Activated naive CD4-positive, alpha-beta T cell treated with anti-CD3 and anti-CD28 coated beads, Interleukin-2, amount 50 U/mL, for 72 hours (primary cell): ENCODE data around the gene VLDLR. TPM values are rescaled to one million over a fixed set of nuclear protein-coding genes. Genes with fewer than 3 reads are reported as not detected.

Source experiments
- ATAC-seq, 2 donors: fragments of 150-1000 bp; cut with Tn5 transposase; 2 replicates each; pipeline ENCODE4 v1.10.0; 2021; ENCODE audit warnings: mild to moderate bottlenecking in 2 of 2, moderate library complexity in 2 of 2
- DNase-seq, 2 donors: peaks; one replicate each; pipeline ENCODE4 v3.0.0; 2021 to 2022; ENCODE audit warnings: low spot score in 2 of 2
- H3K27ac Mint-ChIP-seq, 2 donors: one replicate each; pipeline ENCODE4 v1.8.0; 2022; ENCODE audit warnings: mild to moderate bottlenecking in 2 of 2, mixed read lengths in 2 of 2
- H3K36me3 Mint-ChIP-seq, 2 donors: one replicate each; pipeline ENCODE4 v1.8.0; 2022; ENCODE audit warnings: mixed read lengths in 2 of 2
- H3K9me3 Mint-ChIP-seq, 2 donors: one replicate each; pipeline ENCODE4 v1.8.0; 2022; ENCODE audit warnings: mixed read lengths in 2 of 2
- total RNA-seq, 2 donors: library from RNA; stranded (reverse); gene quantifications; one replicate each; pipeline ENCODE4 v1.2.3, GENCODE V29; 2022

VLDLR gene
- 10 to 100 TPM in 1 of 2 donors, under 1 TPM in 1; 0.98 to 11.9 TPM for total RNA-seq

- peak in 1 of 2 donors; percentile 48 for DNase-seq
- H3K27ac Mint-ChIP-seq = peak within 1 kb of the TSS; percentile 73 to 94
- ATAC-seq = peak; percentile 50 to 64
- H3K36me3 Mint-ChIP-seq = peaks cover 14 to 27% of the 10 kb centered on the region in 2 donors
- peaks cover 0 to 4% of the 10 kb centered on the region in 2 donors for H3K9me3 Mint-ChIP-seq
Observed at GRCh38 chr9:2621722-2622460, at the start of gene VLDLR. Gene VLDLR (plus strand): TSS chr9:2621787. CDS start chr9:2622190, 403 bp downstream.

- no peaks in the 10 kb centered on the region for H3K9me3 Mint-ChIP-seq
- DNase-seq = no peak
- no peak overlapping the region for H3K27ac Mint-ChIP-seq
Observed at GRCh38 chr9:2574203-2574602, 47.4 kb upstream of the VLDLR start.

DNA sequence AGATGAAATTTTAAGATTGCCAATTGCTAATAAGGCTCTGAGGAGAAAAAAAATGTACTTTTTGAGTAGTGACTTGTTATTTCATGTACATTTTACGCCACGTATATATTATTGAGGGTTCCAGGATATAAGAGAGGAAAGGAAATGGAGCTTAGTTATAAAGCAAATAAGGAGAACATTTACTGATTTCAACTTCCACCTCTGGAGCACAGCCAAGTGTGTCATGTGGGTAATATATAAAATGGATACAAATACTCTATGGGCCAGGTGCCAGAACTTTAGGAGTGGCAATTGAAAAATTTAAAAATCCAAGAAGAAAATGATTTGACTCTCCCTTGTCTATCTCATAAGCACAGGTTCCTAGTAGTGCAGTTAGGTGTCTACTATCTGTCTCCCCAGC lies 45.0 kb upstream of the VLDLR start:
- no peaks in the 10 kb centered on the region for H3K36me3 Mint-ChIP-seq
- no peak overlapping the region for H3K27ac Mint-ChIP-seq
- H3K9me3 Mint-ChIP-seq = no peaks in the 10 kb centered on the region
- no peak for DNase-seq
- ATAC-seq = no peak

More at GRCh38 chr9:2574203-2574602, 47.4 kb upstream of the VLDLR start:
- H3K36me3 Mint-ChIP-seq = no peaks in the 10 kb centered on the region
- ATAC-seq = no peak

GRCh38 chr9:2583308-2584013 lies 38.1 kb upstream of the VLDLR start:
- peaks cover 16 to 23% of the 10 kb centered on the region in 2 donors for H3K9me3 Mint-ChIP-seq
- DNase-seq (no peak), ATAC-seq (no peak)
- H3K36me3 Mint-ChIP-seq = peaks cover 7 to 19% of the 10 kb centered on the region in 2 donors
- no peak overlapping the region for H3K27ac Mint-ChIP-seq

DNA sequence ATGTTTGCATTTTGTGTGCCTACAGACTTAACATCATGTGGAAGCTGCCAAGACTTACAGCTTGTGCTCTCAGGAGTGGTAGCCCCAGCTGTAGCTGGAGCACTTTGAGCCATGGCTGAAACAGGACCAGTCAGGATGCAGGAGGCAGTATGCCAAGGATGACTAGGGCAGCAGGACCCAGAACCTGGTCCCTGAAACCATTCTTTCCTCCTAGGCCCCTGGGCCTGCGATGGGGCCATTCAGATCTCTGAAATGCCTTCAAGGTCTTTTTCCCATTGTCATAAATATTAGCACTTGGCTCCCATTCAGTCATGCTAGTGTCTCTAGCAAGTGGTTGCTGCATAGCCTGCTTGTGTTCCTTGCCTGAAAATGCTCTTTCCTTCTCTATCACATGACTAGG lies 29.6 kb upstream of the VLDLR start:
- ATAC-seq (no peak), DNase-seq (no peak)
- peaks cover 5 to 12% of the 10 kb centered on the region in 2 donors for H3K36me3 Mint-ChIP-seq
- H3K27ac Mint-ChIP-seq = no peak overlapping the region
- peaks cover 15 to 22% of the 10 kb centered on the region in 2 donors for H3K9me3 Mint-ChIP-seq

GRCh38 chr9:2593744-2594143 lies 27.8 kb upstream of the VLDLR start:
- ATAC-seq (no peak), DNase-seq (no peak)
- no peak overlapping the region for H3K27ac Mint-ChIP-seq
- H3K9me3 Mint-ChIP-seq = peaks cover 15 to 22% of the 10 kb centered on the region in 2 donors
- peaks cover 5 to 12% of the 10 kb centered on the region in 2 donors for H3K36me3 Mint-ChIP-seq

DNA sequence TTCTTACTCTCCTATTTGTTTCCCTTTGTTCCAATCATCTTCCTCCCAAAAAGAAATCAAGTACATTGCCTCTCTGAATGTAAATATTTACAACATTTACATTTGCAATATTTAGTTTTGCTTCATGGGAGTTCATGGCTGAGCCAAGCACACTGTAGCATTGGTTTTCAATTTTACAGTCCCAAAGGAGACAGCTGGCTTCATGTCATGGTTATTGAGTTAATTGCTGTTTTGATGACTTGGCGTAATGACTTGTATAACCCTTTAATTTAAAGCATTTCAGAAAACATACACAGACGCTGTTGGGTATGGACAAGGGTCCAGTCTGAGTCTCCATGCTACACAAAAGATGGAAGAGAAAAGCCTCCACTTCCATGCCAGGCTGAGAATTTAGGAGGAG lies 25.6 kb upstream of the VLDLR start:
- H3K9me3 Mint-ChIP-seq = peaks cover 15 to 17% of the 10 kb centered on the region in 2 donors
- DNase-seq (no peak), ATAC-seq (no peak)
- H3K27ac Mint-ChIP-seq = no peak overlapping the region
- H3K36me3 Mint-ChIP-seq = peaks cover 5 to 12% of the 10 kb centered on the region in 2 donors

DNA sequence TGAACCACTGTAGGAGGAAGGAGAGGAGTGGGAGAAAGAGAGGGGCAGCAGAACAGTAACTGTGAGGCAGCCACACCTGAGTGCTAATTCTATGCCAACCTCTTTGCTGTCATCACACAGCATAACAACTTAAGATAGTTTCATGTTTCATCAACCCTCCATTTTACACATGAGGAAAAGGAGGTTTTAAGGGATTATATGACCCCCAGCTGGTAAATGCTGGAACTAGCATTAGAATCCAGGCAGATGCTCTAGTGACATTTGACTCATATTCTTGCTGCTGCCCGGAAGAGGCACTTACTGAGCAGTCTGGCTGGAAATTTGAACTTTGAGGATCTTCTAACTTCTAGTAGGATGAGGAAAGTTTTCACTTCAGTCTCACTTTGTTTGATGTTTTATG lies 24.1 kb upstream of the VLDLR start:
- ATAC-seq (no peak), DNase-seq (no peak)
- Mint-ChIP-seq H3K9me3 (peaks cover 8 to 11% of the 10 kb centered on the region in 2 donors), H3K27ac (no peak overlapping the region), H3K36me3 (peaks cover 5 to 7% of the 10 kb centered on the region in 2 donors)

DNA sequence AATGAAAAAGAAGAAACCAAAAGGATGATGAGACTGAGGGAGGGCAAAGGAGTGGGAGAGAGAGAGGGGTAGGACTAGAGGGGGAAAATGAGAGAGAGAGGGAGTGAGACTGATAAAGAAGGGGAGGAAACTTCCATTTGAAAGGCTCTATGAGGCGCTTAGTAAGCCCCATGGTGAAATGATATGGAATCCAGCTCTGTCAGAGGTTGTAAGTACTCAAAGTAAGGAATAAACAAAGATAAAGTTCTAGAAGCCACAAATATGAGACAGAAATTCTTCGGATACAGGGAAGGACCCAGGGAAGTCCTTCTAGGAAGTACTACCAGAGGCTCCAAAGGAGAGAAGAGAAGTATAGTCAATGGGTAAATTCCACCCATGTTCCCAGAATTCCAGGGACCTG lies 21.7 kb upstream of the VLDLR start:
- DNase-seq = no peak
- no peaks in the 10 kb centered on the region for H3K36me3 Mint-ChIP-seq
- no peaks in the 10 kb centered on the region for H3K9me3 Mint-ChIP-seq
- no peak for ATAC-seq
- H3K27ac Mint-ChIP-seq = no peak overlapping the region

DNA sequence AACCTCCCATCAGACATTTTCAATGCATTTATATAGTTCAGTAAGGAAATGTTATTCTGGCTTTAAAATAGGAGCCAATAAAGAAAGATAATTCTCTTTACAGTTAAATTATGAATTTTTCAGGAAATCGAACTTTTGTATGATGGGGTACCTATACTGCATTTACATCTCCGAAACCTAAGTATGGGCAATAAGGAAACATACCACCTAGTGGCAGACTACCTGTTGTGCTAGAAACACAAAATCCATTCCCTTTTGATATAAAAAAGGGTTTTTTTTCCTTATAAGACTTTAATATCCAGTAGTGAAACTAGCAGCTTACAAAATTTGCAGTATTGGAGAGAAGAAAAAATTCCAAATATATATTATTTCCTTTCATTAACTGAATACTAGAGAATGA lies 21.3 kb upstream of the VLDLR start:
- Mint-ChIP-seq H3K9me3 (no peaks in the 10 kb centered on the region), H3K27ac (no peak overlapping the region), H3K36me3 (no peaks in the 10 kb centered on the region)
- ATAC-seq = no peak
- no peak for DNase-seq

DNA sequence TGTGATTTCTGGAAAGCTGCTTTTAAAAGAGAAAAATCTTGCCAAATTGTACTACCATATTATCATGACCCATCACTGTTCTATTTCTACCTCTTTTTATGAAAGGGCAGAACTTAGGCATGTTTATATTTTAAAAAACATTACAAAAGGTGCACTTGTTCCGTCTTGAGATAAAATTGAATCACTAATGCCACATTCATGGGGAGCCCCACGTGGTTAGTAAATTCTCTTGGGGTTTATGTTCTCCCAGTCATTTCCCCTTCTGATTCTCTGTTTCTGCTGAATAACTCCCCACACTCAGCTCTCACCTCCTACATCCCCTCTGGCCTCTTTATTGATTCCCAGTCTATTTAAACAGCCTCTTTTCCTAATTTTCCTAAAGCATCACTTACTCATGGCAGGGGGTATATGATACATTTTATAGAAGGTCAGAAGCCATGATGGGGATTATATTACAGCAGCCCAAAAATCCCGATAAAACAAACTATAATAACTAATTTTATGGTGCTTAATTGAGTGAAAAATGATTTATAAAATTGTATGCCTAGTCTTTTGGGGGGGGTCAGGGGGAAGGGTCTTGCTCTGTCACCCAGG lies 19.7 kb upstream of the VLDLR start:
- no peaks in the 10 kb centered on the region for H3K36me3 Mint-ChIP-seq
- ATAC-seq (no peak), DNase-seq (no peak)
- H3K27ac Mint-ChIP-seq = no peak overlapping the region
- no peaks in the 10 kb centered on the region for H3K9me3 Mint-ChIP-seq

DNA sequence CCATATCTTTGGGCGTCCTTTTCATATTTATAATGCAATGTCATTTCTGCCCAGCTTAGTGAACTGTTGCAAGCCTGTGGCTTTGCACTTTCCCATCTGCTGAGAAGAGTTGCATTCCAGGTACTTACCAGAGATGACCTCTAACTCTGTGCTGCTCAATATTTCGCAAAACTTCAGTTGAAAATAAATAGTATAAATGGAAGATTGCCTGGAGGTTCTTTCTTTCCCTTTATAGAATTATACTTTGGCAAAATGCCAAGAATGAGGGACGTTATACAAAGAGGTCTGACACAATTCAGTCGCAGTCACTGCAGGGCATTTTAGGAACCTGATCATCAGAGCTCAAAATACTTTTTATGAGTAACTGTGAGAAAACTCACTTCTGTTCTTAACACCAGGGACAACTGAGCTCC lies 18.9 kb upstream of the VLDLR start:
- DNase-seq (no peak), ATAC-seq (no peak)
- no peak overlapping the region for H3K27ac Mint-ChIP-seq
- H3K36me3 Mint-ChIP-seq = no peaks in the 10 kb centered on the region
- H3K9me3 Mint-ChIP-seq = no peaks in the 10 kb centered on the region

GRCh38 chr9:2603621-2604020 lies 18.0 kb upstream of the VLDLR start:
- DNase-seq (no peak), ATAC-seq (no peak)
- H3K27ac Mint-ChIP-seq = no peak overlapping the region
- no peaks in the 10 kb centered on the region for H3K36me3 Mint-ChIP-seq
- no peaks in the 10 kb centered on the region for H3K9me3 Mint-ChIP-seq

GRCh38 chr9:2605246-2605645 lies 16.3 kb upstream of the VLDLR start:
- DNase-seq (no peak), ATAC-seq (no peak)
- H3K36me3 Mint-ChIP-seq = no peaks in the 10 kb centered on the region
- no peak overlapping the region for H3K27ac Mint-ChIP-seq
- H3K9me3 Mint-ChIP-seq = no peaks in the 10 kb centered on the region

DNA sequence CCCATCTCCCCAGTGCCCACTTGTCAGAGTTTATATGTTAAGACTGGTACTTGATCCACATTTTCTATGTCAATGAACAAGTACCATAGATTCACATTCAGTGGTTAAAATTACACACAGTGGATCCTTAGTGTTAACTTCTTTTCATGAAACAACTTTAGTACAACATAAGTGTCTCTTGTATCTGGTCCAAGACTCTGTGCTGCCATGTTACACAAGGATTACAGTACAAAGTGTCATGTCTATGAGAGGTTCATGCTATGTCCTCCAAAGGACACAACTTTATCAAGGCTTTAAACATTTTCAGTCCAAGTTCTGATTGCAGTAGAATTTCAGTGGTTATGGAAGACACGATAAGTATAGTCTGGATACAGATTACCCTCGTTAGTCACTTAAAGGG lies 13.3 kb upstream of the VLDLR start:
- no peaks in the 10 kb centered on the region for H3K36me3 Mint-ChIP-seq
- ATAC-seq = no peak
- no peak for DNase-seq
- no peak overlapping the region for H3K27ac Mint-ChIP-seq
- H3K9me3 Mint-ChIP-seq = no peaks in the 10 kb centered on the region

GRCh38 chr9:2610985-2611384 lies 10.6 kb upstream of the VLDLR start:
- Mint-ChIP-seq H3K36me3 (no peaks in the 10 kb centered on the region), H3K27ac (no peak overlapping the region), H3K9me3 (no peaks in the 10 kb centered on the region)
- no peak for DNase-seq
- ATAC-seq = no peak

DNA sequence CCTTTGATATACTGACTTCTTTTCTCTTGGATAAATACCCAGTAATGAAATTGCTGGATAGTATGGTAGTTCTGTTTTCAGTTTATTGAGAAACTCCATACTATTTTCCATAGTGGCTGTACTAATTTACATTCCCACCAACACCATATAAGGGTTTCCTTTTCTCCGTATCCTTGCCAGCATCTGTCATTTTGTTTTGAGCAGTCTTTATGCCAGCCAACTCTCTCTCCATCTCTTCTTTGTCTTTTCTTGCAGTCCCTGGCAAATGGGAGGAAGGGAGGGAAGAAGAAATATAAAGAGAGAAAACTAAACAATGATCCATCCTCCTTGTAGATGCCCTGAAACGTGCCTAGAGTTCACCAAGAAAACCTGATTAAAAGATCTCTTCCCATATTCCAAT lies 9.6 kb upstream of the VLDLR start:
- no peak overlapping the region for H3K27ac Mint-ChIP-seq
- H3K36me3 Mint-ChIP-seq = no peaks in the 10 kb centered on the region
- DNase-seq (no peak), ATAC-seq (no peak)
- no peaks in the 10 kb centered on the region for H3K9me3 Mint-ChIP-seq
